Left lung (tissue), 10 donors: ENCODE results near the gene PNKP. TPM values are rescaled to one million over a fixed set of nuclear protein-coding genes. Genes with fewer than 3 reads are reported as not detected.

ENCODE experiments used
- ATAC-seq: fragments of 200-7000 bp; cut with Tn5 transposase; one replicate; pipeline ENCODE4 v1.9.1; 2020; ENCODE audit warnings: moderate library complexity
- DNase-seq, 4 donors: peaks; one replicate each; pipeline ENCODE4 v3.0.0-alpha.2; 2013 to 2020
- H3K27ac ChIP-seq, 2 donors: fragments of 200-600 bp; sonication (generic) in 1 of 2; one replicate each; pipeline versions ENCODE4 v1.5.0 to v1.8.0; 2020 to 2021
- H3K27me3 ChIP-seq, 2 donors: fragments of 200-600 bp; sonication (generic) in 1 of 2; one replicate each; pipeline versions ENCODE4 v1.5.0 to v1.8.0; 2020 to 2021
- H3K36me3 ChIP-seq, 2 donors: fragments of 200-600 bp; sonication (generic) in 1 of 2; one replicate each; pipeline versions ENCODE4 v1.5.0 to v1.8.0; 2020 to 2021
- H3K4me1 ChIP-seq, 2 donors: fragments of 200-600 bp; one replicate each; pipeline ENCODE4 v1.8.0; 2021
- H3K4me3 ChIP-seq, 2 donors: fragments of 200-600 bp; sonication (generic) in 1 of 2; one replicate each; pipeline versions ENCODE4 v1.5.0 to v1.8.0; 2020 to 2021; ENCODE audit warnings: mild to moderate bottlenecking in 1 of 2
- H3K9me3 ChIP-seq, 2 donors: fragments of 200-600 bp; sonication (generic) in 1 of 2; one replicate each; pipeline versions ENCODE4 v1.5.0 to v1.8.0; 2020 to 2021
- CTCF ChIP-seq, 2 donors: fragments of 200-600 bp; sonication (generic) in 1 of 2; IDR thresholded peaks; one replicate each; pipeline versions ENCODE4 v1.5.0 to v1.8.0; 2021; ENCODE audit warnings: antibody characterized with exemption in 2 of 2
- intact Hi-C, 2 donors: fragments of 100-400 bp; cut with DNase I; formaldehyde crosslinking; loops; one replicate each; pipeline versions ENCODE4 v1.11.2 to v1.14.2; 2022
- polyA plus RNA-seq, 6 donors: library from polyadenylated mRNA; unstranded; fragments of 120-200 nt; gene quantifications; one replicate each; pipeline ENCODE4 v1.2.1, GENCODE V29; 2013; ENCODE audit not compliant: insufficient read length in 6 of 6
- total RNA-seq, 2 donors: library from RNA; stranded (reverse); fragmentation: NEBNext Ultra II Directional; extraction: Animal tissue kit (Norgen Biotek cat#: 25700); gene quantifications; one replicate each; pipeline ENCODE4 v1.2.1, GENCODE V29; 2021
- donor health status: DM: no; HTN: yes; CAD: no.
- donor health status: DM: no; HTN: no; CAD: no.

Gene PNKP
- total and polyA plus RNA-seq, 8 donors = 56.8 to 89.5 (median 66.3) TPM

- Histone ChIP-seq H3K4me3 (no peak overlapping the region), H3K36me3 (peaks cover 0 to 54% of the 10 kb centered on the region in 2 donors), H3K27ac (no peak overlapping the region), H3K9me3 (no peaks in the 10 kb centered on the region), H3K27me3 (no peaks in the 10 kb centered on the region), H3K4me1 (no peaks in the 10 kb centered on the region)
- no peak for DNase-seq
- ATAC-seq = no peak
- intact Hi-C loops = no loop called here
- TF ChIP-seq CTCF (IDR thresholded peaks at IDR 0.05) = no peak
These were observed 27.7 kb downstream of the PNKP start for GRCh38 chr19:49839713-49840112.

GRCh38 chr19:49838885-49839588 is 28.3 kb downstream of the PNKP start:
- Histone ChIP-seq H3K4me3 (no peak overlapping the region), H3K36me3 (peaks cover 0 to 61% of the 10 kb centered on the region in 2 donors), H3K9me3 (no peaks in the 10 kb centered on the region), H3K27me3 (no peaks in the 10 kb centered on the region), H3K27ac (no peak overlapping the region), H3K4me1 (no peaks in the 10 kb centered on the region)
- intact Hi-C loops = no loop called here
- no peak for ATAC-seq
- TF ChIP-seq CTCF (IDR thresholded peaks at IDR 0.05) = no peak
- no peak for DNase-seq

- Histone ChIP-seq H3K36me3 (peaks cover 0 to 77% of the 10 kb centered on the region in 2 donors), H3K4me1 (peaks cover 0 to 9% of the 10 kb centered on the region in 2 donors), H3K4me3 (no peak overlapping the region), H3K9me3 (no peaks in the 10 kb centered on the region), H3K27me3 (no peaks in the 10 kb centered on the region), H3K27ac (no peak overlapping the region)
- intact Hi-C loops = no loop called here
- no peak for DNase-seq
- no peak for ATAC-seq
- TF ChIP-seq CTCF (IDR thresholded peaks at IDR 0.05) = no peak
These were observed 30.0 kb downstream of the PNKP start for GRCh38 chr19:49837425-49837824.

GRCh38 chr19:49837009-49837310 is 30.4 kb downstream of the PNKP start:
- no peak for TF ChIP-seq CTCF (IDR thresholded peaks at IDR 0.05)
- H3K27me3 ChIP-seq = no peaks in the 10 kb centered on the region
- intact Hi-C loops = no loop called here
- H3K27ac ChIP-seq = no peak overlapping the region
- H3K4me1 ChIP-seq = peaks cover 0 to 14% of the 10 kb centered on the region in 2 donors
- ATAC-seq (no peak), DNase-seq (no peak)
- no peaks in the 10 kb centered on the region for H3K9me3 ChIP-seq
- peaks cover 0 to 82% of the 10 kb centered on the region in 2 donors for H3K36me3 ChIP-seq
- H3K4me3 ChIP-seq = no peak overlapping the region

GRCh38 chr19:49836176-49837008 is 31.0 kb downstream of the PNKP start:
- intact Hi-C loops = no loop called here
- Histone ChIP-seq H3K27me3 (no peaks in the 10 kb centered on the region), H3K36me3 (peaks cover 0 to 87% of the 10 kb centered on the region in 2 donors), H3K4me1 (peaks cover 0 to 19% of the 10 kb centered on the region in 2 donors), H3K9me3 (no peaks in the 10 kb centered on the region), H3K27ac (no peak overlapping the region), H3K4me3 (no peak overlapping the region)
- DNase-seq (no peak), ATAC-seq (no peak)
- no peak for TF ChIP-seq CTCF (IDR thresholded peaks at IDR 0.05)
